Choroid plexus epithelial cell (primary cell): ENCODE results near the gene CLMP.

ENCODE experiments used
- DNase-seq: peaks from one replicate; pipeline ENCODE4 v3.0.0-alpha.2; 2010; ENCODE audit warnings: low read depth
- H3K4me3 ChIP-seq: 2 replicates; pipeline ENCODE4 v1.5.1; 2011; ENCODE audit warnings: low read depth, mild to moderate bottlenecking, control low read depth, low read length, moderate library complexity
- CTCF ChIP-seq: conservative IDR thresholded peaks from 2 replicates; pipeline ENCODE4 v1.5.1; 2011; ENCODE audit warnings: low read depth, mild to moderate bottlenecking, control low read depth, inconsistent platforms, low read length, moderate library complexity

Gene CLMP

GRCh38 chr11:123084454-123084853 lies 110.6 kb downstream of the CLMP start:
- no peak for DNase-seq
- no peak overlapping the region for H3K4me3 ChIP-seq
- TF ChIP-seq CTCF: no peak

GRCh38 chr11:123083623-123084029 lies 111.4 kb downstream of the CLMP start:
- H3K4me3 ChIP-seq: no peak overlapping the region
- peak; percentile 99 for DNase-seq
- no peak for TF ChIP-seq CTCF

- no peak overlapping the region for H3K4me3 ChIP-seq
- peak; percentile 65 for DNase-seq
- TF ChIP-seq CTCF: no peak
Measured at GRCh38 chr11:123082977-123083376, 112.1 kb downstream of the CLMP start.

- TF ChIP-seq CTCF: no peak
- no peak for DNase-seq
- H3K4me3 ChIP-seq: no peak overlapping the region
Measured at GRCh38 chr11:123080015-123080414, 115.0 kb downstream of the CLMP start.

GRCh38 chr11:123076484-123076883 lies 118.6 kb downstream of the CLMP start:
- no peak overlapping the region for H3K4me3 ChIP-seq
- no peak for TF ChIP-seq CTCF
- DNase-seq: no peak

- no peak for DNase-seq
- TF ChIP-seq CTCF: no peak
- no peak overlapping the region for H3K4me3 ChIP-seq
Measured at GRCh38 chr11:123073343-123074057, 121.5 kb downstream of the CLMP start.

GRCh38 chr11:123072762-123073161 lies 122.3 kb downstream of the CLMP start:
- no peak for TF ChIP-seq CTCF
- no peak overlapping the region for H3K4me3 ChIP-seq
- no peak for DNase-seq
